HG03060 (cell line): ENCODE data around the gene C2orf74.
"Not testable (repeated sequence)": the region's sequence is repeated elsewhere in the genome, so short reads cannot be mapped to it uniquely, and the experiment has no call there.

ENCODE experiments used
- ATAC-seq: cut with Tn5 transposase; IDR thresholded peaks from one replicate; pipeline ENCODE4 v1.9.1; 2021; ENCODE audit warnings: low read depth, moderate number of reproducible peaks; ENCODE audit not compliant: unreplicated experiment

The C2orf74 gene

GRCh38 chr2:61172671-61173070 lies 10.7 kb downstream of the C2orf74 start:
- ATAC-seq = no peak

DNA sequence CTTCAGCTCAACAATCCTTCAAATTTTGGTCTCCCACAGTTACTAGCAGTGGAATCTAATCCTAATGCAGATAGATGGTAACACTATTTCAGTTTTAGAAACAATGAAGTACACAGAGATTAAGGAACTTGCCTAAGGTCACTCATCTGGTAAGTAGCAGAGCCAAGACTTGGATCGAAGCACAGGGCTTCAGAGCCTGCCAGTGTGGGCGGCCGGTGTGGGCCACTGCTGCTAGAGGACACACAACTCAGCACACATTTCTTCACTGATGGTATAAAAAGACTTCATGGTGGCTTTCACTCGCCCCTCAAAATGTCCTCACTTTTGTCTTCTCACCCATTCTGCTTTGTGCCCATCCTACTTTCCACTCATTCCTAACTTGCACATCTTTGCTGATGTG lies 11.1 kb downstream of the C2orf74 start:
- no peak for ATAC-seq

DNA sequence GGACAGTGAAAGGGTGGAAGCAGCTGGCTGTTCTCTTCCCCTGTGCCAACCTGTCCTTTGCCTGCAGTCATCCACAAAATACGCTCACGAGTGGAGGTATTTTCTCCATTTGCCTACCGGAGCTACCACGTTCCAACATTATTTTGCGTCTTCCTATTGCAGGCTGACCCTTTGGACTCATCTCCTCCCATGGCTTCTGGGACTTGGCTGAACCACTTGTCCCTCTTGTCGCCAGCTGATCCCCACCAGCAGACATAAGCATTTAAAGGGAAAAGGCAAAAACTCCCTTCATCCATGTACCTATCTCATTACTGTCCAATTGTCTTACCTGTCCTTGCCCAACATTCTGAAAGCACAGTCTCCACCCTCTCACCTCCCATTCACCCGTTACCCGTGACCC lies 13.0 kb downstream of the C2orf74 start:
- no peak for ATAC-seq

DNA sequence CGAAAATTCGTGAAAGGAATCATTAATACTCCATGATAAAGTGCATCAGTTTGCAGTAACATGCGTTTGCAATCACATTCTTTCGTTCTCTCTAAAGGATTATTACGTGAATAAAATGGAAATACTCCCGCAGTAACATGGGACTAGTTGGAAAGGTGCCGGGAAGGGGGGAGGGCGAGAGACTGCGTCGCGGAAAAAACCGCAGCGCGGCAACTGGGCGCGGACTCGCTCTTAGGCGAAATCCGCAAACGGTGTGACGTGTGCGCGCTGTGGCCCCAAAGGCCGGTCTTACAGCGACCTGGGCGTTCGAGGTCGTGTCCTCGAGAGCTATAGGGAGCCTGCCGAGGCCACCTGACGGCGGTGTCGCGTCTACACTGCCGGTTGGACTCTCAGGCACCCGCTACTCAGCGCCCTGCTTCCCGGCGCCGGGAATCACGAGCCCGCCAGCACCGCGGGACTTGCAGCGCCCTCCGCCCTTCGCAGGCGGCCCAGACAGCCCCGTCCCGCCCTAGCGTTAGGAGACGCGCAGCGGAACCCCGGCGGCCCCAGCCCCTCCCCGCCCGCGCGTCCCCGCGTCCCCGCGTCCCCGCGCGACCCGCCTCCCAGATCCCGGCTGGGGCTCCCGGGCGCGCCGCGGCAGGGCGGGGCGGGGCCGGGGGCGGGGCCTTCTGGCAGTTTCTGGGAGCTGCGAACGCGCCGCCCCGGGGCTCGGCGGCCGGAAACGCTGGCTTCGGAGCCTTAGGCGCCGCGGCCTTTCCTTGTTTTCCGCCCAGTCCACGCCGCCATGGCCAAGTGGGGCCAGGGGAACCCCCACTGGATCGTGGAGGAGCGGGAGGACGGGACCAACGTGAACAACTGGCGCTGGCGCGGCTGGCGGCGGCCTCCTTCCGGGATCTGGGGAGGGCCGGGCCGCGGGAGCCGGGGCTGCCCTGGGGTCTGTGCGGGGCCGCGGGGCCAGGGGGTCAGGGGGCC lies 15.1 kb downstream of the C2orf74 start:
- peak; percentile 50 for ATAC-seq

DNA sequence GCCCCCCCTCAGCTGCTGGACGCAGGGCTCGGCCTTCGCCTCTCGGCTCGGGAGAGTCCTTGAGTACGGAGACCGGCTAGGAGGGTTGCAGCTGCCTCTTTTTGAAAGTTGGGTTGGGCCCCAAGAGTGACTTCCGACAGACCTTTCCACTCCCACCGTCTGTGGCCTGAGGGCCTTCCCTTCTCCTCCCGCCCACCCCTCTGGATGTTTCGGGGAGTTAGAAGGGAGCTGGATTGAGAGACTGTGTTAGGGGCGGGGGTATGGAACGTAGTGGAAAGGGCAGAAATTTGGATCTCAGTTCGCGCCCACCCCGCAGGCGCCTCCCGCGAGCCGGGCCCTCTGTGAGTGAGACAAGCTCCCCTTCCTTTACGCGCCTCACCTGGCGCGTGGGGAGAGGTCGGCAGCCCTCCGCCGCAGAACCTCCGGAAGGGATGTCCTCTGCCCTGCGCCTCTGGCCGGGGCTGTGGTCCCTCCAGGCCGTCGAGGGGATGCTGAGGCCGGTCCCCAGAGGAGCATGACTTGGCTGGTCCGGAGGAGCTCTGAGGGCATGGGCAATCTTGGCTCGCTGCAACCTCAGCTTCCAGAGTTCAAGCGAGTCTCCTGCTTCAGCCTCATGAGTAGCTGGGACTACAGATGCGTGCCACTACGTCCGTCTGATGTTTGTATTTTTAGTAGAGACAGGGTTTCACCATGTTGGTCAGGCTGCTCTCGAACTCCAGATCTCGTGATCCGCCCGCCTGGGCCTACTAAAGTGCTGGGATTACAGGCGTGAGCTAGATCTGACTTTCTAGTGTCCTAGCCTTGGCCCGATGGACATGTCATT lies 15.9 kb downstream of the C2orf74 start:
- no peak for ATAC-seq

DNA sequence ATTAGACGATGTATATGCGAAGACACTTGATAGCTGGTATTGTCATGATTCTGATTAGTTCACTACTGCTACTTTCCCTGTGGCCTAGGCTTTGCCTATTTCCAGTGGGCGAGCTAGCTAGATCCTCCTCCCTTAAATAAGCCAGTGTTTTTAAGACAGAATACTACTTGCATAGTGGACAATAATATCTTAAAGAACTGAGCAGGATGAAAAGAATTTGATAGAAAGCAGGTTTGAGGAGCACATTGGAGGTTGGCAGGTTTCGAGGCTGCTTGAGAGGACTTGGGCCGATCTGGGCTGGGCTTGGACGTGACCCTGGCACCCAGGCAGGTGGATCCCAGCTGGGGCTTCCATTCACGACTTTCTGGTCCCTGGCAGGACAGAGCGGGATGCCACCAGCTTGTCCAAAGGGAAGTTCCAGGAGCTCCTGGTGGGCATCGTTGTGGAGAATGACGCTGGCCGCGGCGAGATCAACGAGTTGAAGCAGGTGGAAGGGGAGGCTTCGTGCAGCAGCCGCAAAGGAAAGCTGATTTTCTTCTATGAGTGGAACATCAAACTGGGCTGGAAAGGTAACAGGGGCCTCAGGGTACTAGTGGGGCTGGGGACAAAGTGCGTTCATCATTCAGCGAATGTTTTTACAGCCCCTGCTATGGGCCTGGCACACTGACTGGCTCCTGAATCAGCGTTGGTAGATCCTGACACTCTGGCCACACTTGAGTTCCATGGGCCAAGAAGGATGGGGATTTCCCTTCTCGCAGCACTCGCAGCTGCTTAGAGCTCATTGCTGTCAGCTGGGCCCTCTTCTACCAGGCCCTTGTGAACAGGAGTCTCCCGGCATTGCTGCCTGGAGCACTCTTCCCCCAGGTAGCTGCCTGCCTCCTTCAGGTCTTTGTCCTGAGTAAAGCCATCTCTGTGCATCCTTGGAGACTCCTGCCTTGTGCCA lies 16.9 kb downstream of the C2orf74 start:
- no peak for ATAC-seq

DNA sequence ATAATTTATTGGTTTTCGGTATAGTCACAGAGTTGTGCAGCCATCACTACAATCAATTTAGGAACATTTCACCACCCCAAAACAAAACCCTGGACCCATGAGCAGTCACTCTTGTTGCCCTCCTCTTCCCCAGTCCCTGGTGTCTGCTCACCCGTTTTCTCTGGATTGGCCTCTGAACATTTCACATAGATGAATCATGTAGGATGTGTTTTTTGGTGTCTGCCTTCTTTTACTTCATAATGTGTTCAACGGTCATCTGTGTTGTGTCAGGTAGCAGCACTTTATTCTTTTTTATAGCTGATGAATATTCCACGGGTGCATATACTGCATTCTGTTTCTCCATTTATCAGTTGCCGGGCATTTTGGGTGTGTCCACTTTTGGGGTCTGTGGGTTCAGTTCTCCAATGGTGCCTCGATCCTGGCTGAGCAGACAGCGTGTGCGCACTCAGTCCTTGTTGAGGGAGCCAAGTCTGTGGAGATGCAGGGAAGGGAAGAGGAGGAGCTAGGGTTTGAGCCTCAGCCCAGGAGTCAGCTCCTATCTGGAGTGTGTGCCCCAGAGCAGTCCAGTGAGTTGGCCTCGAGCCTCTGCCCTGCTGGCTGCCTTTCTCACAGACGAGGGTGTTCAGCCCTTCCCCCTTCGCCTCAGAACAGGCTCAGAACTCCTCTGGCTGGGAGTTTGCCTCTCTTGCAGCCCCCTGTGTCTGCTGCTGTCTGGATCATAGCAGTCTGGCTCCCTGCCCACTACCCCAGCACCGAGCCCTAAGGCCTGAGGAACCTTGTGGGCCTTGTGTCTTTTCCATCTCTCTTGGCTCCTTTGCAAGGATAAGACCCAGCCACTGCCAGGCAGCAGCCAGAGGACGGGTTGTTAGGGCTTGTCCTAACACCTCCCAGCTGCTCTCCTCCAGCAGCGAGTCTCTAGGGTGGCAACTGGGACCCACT lies 18.0 kb downstream of the C2orf74 start:
- no peak for ATAC-seq

- no peak for ATAC-seq
Measured at GRCh38 chr2:61180686-61181085, 18.7 kb downstream of the C2orf74 start.

DNA sequence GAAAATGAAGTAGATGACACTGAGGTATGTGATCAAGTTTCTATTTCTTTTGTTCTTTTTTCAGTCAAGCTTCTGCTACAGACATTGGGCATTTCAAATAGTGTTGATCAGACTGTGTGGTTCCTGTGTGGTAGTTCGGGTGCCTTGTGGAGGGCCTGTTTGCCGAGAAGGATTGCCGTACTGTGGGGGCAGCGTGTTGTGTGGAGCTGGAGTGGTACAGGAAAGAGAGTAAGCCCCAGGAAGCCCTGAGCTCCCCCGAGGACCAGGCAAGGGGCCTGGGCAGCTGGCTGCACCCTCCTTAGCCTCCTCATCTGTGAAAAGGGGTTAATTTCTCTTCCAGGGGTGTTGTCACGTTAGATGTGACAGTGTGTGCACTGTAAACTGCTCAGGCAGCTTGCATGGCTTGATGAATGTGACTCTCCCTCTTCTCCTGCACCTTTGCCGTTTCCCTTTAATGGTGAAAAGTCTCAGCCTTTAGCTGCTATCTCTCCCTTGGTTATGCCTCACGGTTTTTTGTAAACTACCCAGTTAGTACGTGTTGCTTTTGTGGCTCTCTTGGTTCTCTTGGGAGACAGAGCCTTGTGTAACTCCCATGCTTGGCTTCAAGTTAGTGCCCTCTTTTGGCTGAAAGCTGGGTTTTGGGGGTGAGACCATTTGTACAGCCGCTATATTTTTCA lies 19.5 kb downstream of the C2orf74 start:
- no peak for ATAC-seq

DNA sequence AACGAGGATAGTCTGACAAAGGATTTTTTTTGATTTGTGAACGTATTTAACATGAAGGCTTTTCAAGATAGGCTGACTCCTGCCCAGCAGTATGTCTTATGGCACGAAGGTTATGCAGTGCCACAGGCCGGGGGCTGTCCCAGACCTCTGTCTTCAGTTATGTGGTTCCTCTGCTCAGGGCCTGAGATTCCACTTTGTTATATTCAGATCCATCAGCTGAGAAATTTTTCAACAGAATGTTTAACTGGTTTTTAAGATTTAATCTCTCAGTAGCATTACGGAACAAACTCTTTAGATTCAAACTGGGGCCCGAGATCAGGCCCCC lies 20.0 kb downstream of the C2orf74 start:
- no peak for ATAC-seq

- no peak for ATAC-seq
Measured at GRCh38 chr2:61183795-61184194, 21.8 kb downstream of the C2orf74 start.

GRCh38 chr2:61184263-61184662 lies 22.3 kb downstream of the C2orf74 start:
- ATAC-seq = no peak

DNA sequence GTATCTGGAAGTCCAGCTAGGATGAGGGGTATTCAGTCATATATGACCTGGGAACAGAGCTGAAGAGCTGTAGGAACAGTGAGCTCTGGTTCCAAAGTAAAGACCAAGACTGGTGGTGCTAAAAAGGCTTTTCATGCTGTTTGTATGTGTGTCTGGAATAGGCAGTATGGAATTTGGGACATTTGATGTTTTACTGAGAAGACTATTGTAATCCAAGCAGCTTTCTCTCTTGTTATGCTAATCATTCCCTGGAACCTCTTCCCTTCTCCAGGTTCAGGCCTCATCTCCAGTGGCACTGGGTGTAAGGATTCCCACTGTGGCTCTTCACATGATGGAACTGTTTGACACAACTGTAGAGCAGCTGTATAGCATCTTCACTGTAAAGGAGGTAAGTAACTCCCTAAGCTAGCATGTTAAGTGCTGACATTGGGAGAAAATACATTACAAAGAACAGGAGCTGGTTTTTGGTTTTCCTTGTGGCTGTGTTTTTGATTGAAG lies 23.3 kb downstream of the C2orf74 start:
- no peak for ATAC-seq

DNA sequence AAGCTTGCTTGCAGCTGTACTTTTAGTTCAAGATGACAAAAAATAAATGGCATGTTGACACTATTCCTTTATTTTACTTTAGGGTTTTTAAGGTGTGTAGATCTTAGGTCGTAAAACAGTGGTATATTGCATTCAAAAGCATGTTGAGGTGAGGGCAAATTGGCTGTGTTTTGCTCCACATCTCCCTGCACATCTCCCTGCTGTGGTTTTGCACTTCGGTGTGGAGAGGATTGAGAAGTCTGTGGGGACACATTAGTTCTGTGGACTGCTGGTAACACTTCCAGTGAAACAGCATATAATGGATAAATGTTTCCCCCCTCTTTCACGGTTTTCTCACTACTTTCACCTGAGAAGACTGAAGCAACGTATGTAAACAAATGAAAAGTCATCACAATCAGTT lies 25.1 kb downstream of the C2orf74 start:
- no peak for ATAC-seq

GRCh38 chr2:61193670-61194561 lies 31.9 kb downstream of the C2orf74 start:
- no peak for ATAC-seq

DNA sequence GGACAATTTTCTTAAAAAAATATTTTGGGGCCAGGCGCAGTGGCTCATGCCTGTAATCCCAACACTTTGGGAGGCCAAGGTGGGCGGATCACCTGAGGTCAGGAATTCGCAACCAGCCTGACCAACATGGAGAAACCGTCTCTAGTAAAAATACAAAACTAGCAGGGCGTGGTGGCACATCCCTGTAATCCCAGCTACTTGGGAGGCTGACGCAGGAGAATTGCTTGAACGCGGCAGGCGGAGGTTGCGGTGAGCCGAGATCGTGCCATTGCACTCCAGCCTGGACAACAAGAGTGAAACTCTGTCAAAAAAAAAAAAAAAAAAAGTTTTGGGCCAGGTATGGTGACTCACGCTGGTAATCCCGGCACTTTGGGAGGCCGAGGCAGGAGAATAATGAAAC lies 32.7 kb downstream of the C2orf74 start:
- not testable (repeated sequence) for ATAC-seq

GRCh38 chr2:61196671-61197070 lies 34.7 kb downstream of the C2orf74 start:
- no peak for ATAC-seq

DNA sequence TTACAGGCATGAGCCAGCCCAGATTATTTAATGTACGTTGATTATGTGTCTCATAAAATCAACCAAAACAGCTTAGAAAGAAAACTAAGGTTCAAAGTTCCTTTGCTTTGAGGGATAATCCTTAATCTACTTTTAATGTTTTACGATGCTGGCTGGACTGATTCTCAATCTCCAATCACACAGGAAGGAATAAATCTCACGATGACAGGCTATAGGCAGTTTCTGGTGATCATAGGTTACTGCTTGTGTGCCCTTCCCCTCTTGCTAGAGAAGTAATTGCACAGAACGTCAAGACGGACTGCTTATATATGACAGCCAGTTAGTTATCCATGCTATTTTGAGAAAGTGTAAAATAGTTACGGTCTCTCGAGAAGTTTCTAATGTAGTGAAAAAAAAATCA lies 43.1 kb downstream of the C2orf74 start:
- no peak for ATAC-seq
